Measurements from ENCODE around the gene UGT1A4.

UGT1A4 gene

DNA sequence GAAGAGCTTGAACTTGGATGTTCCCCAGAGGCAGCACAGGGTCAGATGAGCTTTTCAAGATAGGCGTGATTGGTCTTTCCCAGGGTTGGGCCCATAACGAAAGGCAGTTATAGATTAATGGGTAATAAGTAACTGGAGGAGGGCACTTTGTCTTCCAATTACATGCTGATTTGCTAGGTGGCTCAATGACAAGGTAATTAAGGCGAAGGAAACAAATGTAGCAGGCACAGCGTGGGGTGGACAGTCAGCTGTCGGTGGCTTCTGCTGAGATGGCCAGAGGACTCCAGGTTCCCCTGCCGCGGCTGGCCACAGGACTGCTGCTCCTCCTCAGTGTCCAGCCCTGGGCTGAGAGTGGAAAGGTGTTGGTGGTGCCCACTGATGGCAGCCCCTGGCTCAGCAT lies at the start of gene UGT1A4:
Gene UGT1A4 (plus strand): TSS at position 185 of the 400 bp plus-strand sequence. CDS start 85 bp downstream, at position 270.
- DNase-seq, result no peak

- no peak for DNase-seq
Observed at GRCh38 chr2:233671290-233672161, 47.0 kb upstream of the UGT1A4 start, which contains the start of gene UGT1A9. Gene UGT1A9, plus strand, starts transcription at chr2:233671898. Its CDS starts 37 bp downstream, at chr2:233671935.

DNA sequence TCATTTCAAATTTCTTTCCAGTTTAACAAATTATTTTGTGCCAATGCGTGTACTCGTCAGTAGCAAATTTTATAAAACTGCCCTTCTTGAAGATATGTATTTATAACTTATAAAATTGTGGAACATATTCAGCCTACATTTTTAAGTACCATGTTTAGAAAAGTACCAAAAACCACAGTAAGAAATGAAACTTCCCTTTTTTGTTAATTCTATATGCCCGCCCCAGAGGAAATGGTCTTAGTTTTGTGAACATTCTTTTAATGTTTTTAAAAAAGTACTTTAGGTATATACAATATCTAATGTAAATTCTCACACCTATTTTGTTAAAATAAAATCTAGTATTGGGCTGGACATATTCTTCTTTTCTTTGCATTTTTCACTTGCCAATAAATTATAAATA lies 45.6 kb upstream of the UGT1A4 start:
- no peak for DNase-seq

GRCh38 chr2:233673896-233674295 lies 44.6 kb upstream of the UGT1A4 start:
- DNase-seq, result no peak

- no peak for DNase-seq
Observed at GRCh38 chr2:233674314-233674713, 44.2 kb upstream of the UGT1A4 start.

DNA sequence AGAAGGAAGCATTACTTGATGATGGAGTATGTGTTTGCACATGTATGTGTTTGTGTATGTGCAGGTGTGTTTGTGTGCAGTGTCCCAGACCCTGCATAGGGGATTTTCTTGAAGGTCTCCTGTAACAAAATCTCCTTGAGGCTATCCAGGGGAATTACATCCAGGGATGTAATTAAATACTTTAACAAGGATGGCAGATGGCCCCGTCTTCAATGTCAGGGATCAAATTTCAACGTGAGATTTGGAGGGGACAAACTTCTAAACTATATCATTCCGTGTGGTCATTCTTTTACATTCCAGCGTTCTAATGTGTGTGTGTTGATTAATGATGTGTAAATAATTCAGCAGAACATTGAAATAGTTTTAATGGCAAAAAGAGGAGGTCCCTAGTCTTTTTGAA lies 43.5 kb upstream of the UGT1A4 start:
- peak in 1 of 2 experiments; percentile 6 for DNase-seq

DNA sequence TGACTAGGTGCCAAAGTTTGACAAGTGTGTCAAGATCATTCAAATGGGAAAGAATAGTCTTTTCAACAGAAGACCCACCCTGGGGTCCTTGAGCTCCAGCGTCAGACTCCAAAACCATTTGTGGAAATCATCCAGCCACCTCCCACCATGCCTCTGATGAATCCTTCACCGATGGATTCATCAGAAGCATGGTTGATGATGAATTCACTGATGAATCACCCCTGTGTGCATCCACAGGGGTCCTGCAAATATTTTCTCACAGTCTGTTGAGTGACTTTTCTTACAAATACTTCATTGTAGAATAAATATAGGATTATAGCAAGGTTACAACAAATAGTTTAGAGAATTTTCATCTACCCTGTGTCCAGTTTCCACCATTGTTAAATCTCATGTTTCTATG lies 42.5 kb upstream of the UGT1A4 start:
- no peak for DNase-seq

- DNase-seq, result no peak
Observed at GRCh38 chr2:233679196-233679595, 39.3 kb upstream of the UGT1A4 start.

- DNase-seq, result no peak
Observed at GRCh38 chr2:233680361-233681045, 38.0 kb upstream of the UGT1A4 start.

DNA sequence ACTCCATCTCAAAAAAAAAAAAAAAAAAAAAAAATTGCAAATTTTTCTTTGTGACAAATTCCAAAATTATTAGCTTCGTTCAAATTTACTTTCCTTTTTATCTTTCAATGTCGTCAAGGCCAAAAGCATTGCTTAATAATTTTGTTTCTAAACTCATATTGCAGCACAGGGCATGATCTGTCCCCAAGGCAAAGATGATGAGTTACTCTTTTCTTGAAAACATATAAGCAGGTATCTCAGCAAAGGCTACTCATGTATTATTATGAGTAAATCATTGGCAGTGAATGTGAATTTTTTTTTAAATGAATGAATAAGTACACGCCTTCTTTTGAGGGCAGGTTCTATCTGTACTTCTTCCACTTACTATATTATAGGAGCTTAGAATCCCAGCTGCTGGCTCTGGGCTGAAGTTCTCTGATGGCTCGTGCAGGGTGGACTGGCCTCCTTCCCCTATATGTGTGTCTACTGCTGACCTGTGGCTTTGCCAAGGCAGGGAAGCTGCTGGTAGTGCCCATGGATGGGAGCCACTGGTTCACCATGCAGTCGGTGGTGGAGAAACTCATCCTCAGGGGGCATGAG lies 36.9 kb upstream of the UGT1A4 start, which contains the start of gene UGT1A7:
Gene UGT1A7 (plus strand): TSS at position 381 of the 579 bp plus-strand sequence. CDS start 37 bp downstream, at position 418.
- no peak for DNase-seq

GRCh38 chr2:233684640-233685039 lies 33.9 kb upstream of the UGT1A4 start:
- no peak for DNase-seq

GRCh38 chr2:233686928-233687327 lies 31.6 kb upstream of the UGT1A4 start:
- DNase-seq, result no peak

GRCh38 chr2:233688341-233688740 lies 30.2 kb upstream of the UGT1A4 start:
- no peak for DNase-seq

DNA sequence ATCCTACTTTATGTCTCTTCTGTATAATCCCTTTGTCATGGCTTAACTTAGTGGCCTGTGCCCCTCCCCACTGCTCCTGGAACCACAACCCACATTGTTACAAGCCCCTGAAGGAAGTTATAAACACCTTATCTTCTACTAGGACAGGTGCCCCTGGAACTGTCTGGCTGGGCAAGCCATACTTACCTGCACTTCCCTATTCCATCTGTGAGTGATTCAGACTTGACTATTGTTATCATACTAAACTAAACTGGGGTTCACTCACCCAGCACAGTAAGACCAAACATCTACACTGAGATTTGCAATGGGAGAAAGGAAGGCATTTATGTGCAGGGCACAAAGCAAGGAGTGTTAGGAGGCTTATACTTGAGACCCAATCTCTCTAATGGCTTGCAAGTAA lies 29.5 kb upstream of the UGT1A4 start:
- no peak for DNase-seq

- no peak for DNase-seq
Observed at GRCh38 chr2:233689501-233689900, 29.0 kb upstream of the UGT1A4 start.

- DNase-seq, result no peak
Observed at GRCh38 chr2:233690444-233690843, 28.1 kb upstream of the UGT1A4 start.

DNA sequence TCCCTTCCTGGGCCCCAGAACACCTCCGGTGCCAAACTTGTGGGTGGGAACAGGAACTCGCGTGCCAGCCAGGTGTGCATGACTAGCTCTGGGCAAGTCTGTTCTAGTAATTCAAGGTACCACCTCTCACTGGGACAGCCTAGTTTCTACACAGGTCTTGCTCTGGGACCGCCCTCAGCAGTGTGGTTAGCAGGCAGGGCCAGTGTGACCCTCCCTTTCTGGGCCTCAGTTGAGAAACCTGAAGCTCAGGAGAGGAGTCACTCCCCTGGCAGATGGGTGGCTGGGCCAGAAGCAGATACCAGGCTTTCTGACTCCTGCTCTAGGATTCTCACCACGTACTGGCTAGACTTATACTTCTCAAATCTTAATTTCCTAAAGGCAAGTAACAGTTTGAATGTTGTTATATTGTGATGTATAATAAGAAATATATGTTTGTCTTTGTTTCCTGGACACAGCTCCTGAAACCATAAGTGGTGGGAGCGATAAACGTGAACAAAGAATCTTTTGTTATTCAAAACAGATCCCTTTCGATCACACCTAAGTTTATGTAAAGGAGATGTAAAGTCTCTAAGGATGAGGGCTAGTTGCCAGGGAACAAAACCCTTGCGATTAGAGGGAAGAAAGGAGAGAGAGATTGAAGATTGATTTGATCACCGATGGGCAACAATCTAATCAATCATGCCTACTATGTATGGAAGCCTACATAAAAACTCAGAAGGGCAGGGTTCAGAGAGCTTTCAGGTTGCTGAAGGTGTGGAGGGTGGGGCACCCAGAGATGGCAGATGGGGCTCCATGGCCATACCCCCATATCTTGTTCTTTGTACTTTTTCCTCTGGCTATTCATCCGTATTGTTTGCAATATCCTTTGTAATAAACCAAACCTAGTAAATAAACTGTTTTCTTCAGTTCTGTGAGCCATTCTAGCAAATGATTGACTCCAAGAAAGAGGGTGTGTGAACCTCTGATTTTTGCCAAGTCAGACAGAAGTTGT lies 26.8 kb upstream of the UGT1A4 start:
- peak; percentile 57 to 78 for DNase-seq

GRCh38 chr2:233692648-233693047 lies 25.9 kb upstream of the UGT1A4 start, which contains the start of gene UGT1A6:
Gene UGT1A6, plus strand, starts transcription at chr2:233692890. Its CDS starts 115 bp downstream, at chr2:233693005.
- no peak for DNase-seq

GRCh38 chr2:233693963-233694362 lies 24.6 kb upstream of the UGT1A4 start:
- DNase-seq, result no peak

- DNase-seq, result no peak
Observed at GRCh38 chr2:233698740-233699139, 19.8 kb upstream of the UGT1A4 start.

DNA sequence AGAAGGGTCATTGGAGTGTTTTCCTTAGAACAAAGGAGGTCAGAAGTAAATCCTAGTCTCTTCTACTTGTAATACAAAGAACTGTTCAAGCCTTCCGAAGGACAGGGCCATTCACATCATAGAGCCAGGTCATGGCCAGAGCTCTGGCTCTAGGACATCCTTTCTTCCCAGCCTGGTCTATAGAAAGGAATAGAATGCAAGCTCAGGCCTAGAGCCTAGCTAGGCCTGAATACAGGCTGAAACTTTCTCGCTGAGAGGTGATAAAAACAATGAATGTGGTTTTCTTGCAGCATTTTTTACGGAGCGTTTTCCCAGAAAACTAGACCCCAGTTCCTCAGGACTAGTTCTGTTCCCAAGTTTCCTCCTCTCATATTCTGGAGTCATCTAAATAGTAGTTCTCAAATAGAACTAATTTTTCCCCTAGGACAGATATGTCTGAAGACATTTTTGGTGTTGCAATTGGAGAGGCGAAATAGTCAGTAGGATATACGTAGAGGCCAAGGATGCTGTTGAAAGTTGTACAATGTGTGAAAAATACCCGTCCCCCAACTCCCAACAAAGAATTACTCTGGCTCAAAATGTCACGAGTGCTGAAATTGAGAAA lies 19.0 kb upstream of the UGT1A4 start:
- no peak for DNase-seq

Data from NCI-H526 (cell line).